ENCODE results near the gene ATP8B2.

Gene ATP8B2

GRCh38 chr1:154329152-154329521, 3.8 kb downstream of the ATP8B2 start (continued):
- no peak for TF ChIP-seq ZNF76 (tag by site-specific recombination; IDR thresholded peaks at IDR 0.05; ENCODE audit: borderline replicate concordance, low read depth)
- TF ChIP-seq BCL6B (tag by site-specific recombination; IDR thresholded peaks at IDR 0.05): no peak
- no peak for TF ChIP-seq ELK4 (IDR thresholded peaks at IDR 0.05; ENCODE audit: borderline replicate concordance, low read depth, low read length)
- no peak for TF ChIP-seq SCRT1 (tag by site-specific recombination; IDR thresholded peaks at IDR 0.05; ENCODE audit: borderline replicate concordance)
- TF ChIP-seq HIC1 (tag by site-specific recombination; IDR thresholded peaks at IDR 0.05): 0 out of 2 replicates have a peak, but pooled peaks have one; percentile 30
- TF ChIP-seq ZNF776 (tag by site-specific recombination; IDR thresholded peaks at IDR 0.05; ENCODE audit: borderline replicate concordance): no peak
- TF ChIP-seq ZFP3 (tag by site-specific recombination; IDR thresholded peaks at IDR 0.05; ENCODE audit: low read depth): no peak
- peak; percentile 97 for TF ChIP-seq GLIS1 (tag by site-specific recombination; IDR thresholded peaks at IDR 0.05)
- no peak for TF ChIP-seq SALL2 (tag by site-specific recombination; IDR thresholded peaks at IDR 0.05; ENCODE audit: borderline replicate concordance)
- no peak for TF ChIP-seq ZNF560 (tag by site-specific recombination; IDR thresholded peaks at IDR 0.05; ENCODE audit: borderline replicate concordance)
- no peak for TF ChIP-seq ZNF449 (tag by site-specific recombination; IDR thresholded peaks at IDR 0.05)
- TF ChIP-seq IKZF3 (tag by site-specific recombination; IDR thresholded peaks at IDR 0.05): no peak
- no peak for TF ChIP-seq ZSCAN30 (tag by site-specific recombination; IDR thresholded peaks at IDR 0.05)
- no peak for TF ChIP-seq ZNF677 (tag by site-specific recombination; IDR thresholded peaks at IDR 0.05)
- TF ChIP-seq ZNF791 (tag by site-specific recombination; IDR thresholded peaks at IDR 0.05): no peak
- TF ChIP-seq ZEB2 (tag by site-specific recombination; IDR thresholded peaks at IDR 0.05): no peak
- TF ChIP-seq ZNF19 (tag by site-specific recombination; IDR thresholded peaks at IDR 0.05; ENCODE audit: low read depth): no peak
- TF ChIP-seq ZNF404 (tag by site-specific recombination; IDR thresholded peaks at IDR 0.05): no peak
- no peak for TF ChIP-seq ZNF184 (tag by site-specific recombination; IDR thresholded peaks at IDR 0.05)
- TF ChIP-seq GLIS2 (tag by site-specific recombination; IDR thresholded peaks at IDR 0.05): peak; percentile 47; the same call in 1 of the 2 replicates
- no peak for TF ChIP-seq ZNF747 (tag by site-specific recombination; IDR thresholded peaks at IDR 0.05)
- no peak for TF ChIP-seq AEBP2 (tag by site-specific recombination; IDR thresholded peaks at IDR 0.05; ENCODE audit: borderline replicate concordance)
- TF ChIP-seq ZNF626 (tag by site-specific recombination; IDR thresholded peaks at IDR 0.05): no peak
- 0 out of 2 replicates have a peak, but pooled peaks have one; percentile 25 for TF ChIP-seq ZNF707 (tag by site-specific recombination; IDR thresholded peaks at IDR 0.05)
- TF ChIP-seq ZNF354C (tag by site-specific recombination; IDR thresholded peaks at IDR 0.05; ENCODE audit: borderline replicate concordance, low read depth): no peak
- TF ChIP-seq ZIC2 (tag by site-specific recombination; IDR thresholded peaks at IDR 0.05): peak; percentile 97
- TF ChIP-seq CTCF (tag by site-specific recombination; IDR thresholded peaks at IDR 0.05): peak; percentile 51; the same call in 1 of the 2 replicates

Data from HEK293 (cell line).